ENCODE data around the gene CEP192. TPM values are rescaled to one million over a fixed set of nuclear protein-coding genes. Genes with fewer than 3 reads are reported as not detected.

Gene CEP192
- total RNA-seq, 4 donors from 2014 or later: 35.3 to 80.3 (median 66.6) TPM

DNA sequence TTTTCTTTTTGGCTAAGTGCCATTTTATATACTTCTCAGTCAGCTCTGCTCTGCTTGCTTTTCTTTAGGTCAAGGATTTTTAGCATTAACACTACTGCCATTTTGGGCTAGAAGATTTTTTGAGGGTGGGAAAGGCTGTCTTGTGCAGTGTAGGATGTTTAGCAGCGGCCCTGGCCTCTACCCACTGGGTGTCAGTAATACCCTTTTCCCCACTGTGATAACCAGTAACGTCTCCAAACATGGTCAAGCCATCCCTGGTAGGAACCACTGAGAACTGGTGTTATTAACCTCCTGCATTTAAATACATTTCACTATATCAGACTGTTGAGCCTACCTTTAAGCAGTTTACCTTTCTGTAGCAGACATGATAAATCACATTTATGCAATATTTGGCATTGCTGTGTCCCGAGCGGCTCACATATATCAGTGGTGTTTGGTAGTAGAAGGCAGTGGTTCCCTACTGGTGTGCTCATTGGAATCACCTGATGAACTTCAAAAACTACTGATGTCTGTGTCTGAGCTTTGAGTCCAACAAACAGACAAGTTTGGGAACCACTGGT, 70.5 kb downstream of the CEP192 start:
- Histone ChIP-seq H3K27ac (no peak overlapping the region), H3K4me1 (no peaks in the 10 kb centered on the region), H3K4me3 (no peak overlapping the region), H3K9me3 (no peaks in the 10 kb centered on the region), H3K36me3 (no peaks in the 10 kb centered on the region), H3K27me3 (no peaks in the 10 kb centered on the region)
- DNase-seq: no peak
- intact Hi-C loops (cut with DNase I; ENCODE audit: low total_unique reads): no loop called here
- TF ChIP-seq POLR2A (IDR thresholded peaks at IDR 0.05): no peak
- TF ChIP-seq, protein P1, sequence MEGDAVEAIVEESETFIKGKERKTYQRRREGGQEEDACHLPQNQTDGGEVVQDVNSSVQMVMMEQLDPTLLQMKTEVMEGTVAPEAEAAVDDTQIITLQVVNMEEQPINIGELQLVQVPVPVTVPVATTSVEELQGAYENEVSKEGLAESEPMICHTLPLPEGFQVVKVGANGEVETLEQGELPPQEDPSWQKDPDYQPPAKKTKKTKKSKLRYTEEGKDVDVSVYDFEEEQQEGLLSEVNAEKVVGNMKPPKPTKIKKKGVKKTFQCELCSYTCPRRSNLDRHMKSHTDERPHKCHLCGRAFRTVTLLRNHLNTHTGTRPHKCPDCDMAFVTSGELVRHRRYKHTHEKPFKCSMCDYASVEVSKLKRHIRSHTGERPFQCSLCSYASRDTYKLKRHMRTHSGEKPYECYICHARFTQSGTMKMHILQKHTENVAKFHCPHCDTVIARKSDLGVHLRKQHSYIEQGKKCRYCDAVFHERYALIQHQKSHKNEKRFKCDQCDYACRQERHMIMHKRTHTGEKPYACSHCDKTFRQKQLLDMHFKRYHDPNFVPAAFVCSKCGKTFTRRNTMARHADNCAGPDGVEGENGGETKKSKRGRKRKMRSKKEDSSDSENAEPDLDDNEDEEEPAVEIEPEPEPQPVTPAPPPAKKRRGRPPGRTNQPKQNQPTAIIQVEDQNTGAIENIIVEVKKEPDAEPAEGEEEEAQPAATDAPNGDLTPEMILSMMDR (IDR thresholded peaks at IDR 0.05): no peak

DNA sequence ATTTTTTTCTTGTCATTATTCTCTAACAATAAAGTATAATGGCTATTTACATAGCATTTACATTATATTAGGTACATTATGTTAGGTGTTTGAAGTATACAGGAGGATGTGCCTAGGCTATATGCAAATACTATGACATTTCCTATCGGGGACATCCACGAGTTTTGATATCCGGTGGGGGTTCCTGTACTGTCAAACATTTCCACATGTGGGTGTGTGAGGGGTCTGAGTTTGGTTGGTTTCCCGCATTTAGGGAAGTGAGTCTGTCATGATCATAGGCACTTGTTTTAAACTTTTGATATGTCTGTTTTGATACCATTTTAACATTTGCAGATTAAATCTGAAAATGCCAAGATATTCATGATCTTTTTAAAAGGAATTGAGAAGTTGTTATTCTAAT, 76.0 kb downstream of the CEP192 start:
- no peaks in the 10 kb centered on the region for H3K27me3 ChIP-seq
- H3K4me1 ChIP-seq: no peaks in the 10 kb centered on the region
- intact Hi-C loops (cut with DNase I; ENCODE audit: low total_unique reads): no loop called here
- TF ChIP-seq, protein P1 (IDR thresholded peaks at IDR 0.05): no peak
- TF ChIP-seq POLR2A (IDR thresholded peaks at IDR 0.05): no peak
- no peaks in the 10 kb centered on the region for H3K36me3 ChIP-seq
- no peak overlapping the region for H3K27ac ChIP-seq
- H3K9me3 ChIP-seq: no peaks in the 10 kb centered on the region
- no peak overlapping the region for H3K4me3 ChIP-seq
- DNase-seq: no peak

DNA sequence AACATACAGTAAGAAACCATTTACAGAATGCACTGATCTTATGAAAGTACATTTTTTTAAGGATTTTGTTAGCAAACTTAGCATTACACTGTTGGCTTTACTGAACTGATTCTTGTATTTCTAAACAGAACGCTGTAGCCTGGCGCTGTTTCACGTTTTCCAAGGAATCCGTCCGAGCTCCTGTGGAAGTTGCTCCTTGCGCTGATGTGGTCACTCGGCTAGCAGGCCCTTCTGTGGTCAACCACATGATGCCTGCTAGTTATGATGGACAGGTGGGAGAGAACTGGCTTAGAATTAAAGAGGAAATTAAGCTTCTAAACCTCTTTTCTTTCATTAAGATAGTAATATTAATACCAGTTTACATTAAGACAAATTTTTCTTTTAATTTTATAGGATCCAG, 76.8 kb downstream of the CEP192 start:
- Histone ChIP-seq H3K36me3 (no peaks in the 10 kb centered on the region), H3K4me3 (no peak overlapping the region), H3K27ac (no peak overlapping the region), H3K9me3 (no peaks in the 10 kb centered on the region), H3K4me1 (no peaks in the 10 kb centered on the region), H3K27me3 (no peaks in the 10 kb centered on the region)
- intact Hi-C loops (cut with DNase I; ENCODE audit: low total_unique reads): no loop called here
- DNase-seq: no peak
- TF ChIP-seq, protein P1 (IDR thresholded peaks at IDR 0.05): no peak
- TF ChIP-seq POLR2A (IDR thresholded peaks at IDR 0.05): no peak

DNA sequence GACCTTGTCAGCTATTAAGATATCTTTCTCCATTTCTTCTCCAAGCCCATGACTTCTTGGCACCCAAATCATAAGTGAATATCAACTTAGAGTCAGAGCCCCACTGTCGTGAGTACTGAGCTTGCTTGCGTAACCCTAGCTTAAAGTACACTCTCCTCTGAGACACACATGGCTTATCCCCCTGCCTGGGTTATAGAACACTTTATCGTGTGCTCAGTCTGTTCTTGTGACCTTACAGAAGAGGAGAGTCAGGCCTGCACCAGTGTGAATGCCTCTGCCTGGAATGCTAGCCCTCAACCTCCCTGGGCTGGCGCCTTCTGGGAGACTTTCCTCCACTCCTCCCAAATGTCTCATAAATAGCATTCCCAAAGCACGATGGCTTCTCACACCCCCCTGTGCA, 79.3 kb downstream of the CEP192 start:
- Histone ChIP-seq H3K4me3 (no peak overlapping the region), H3K9me3 (no peaks in the 10 kb centered on the region), H3K4me1 (no peaks in the 10 kb centered on the region), H3K27ac (no peak overlapping the region), H3K36me3 (no peaks in the 10 kb centered on the region), H3K27me3 (no peaks in the 10 kb centered on the region)
- intact Hi-C loops (cut with DNase I; ENCODE audit: low total_unique reads): no loop called here
- DNase-seq: no peak
- TF ChIP-seq, protein P1 (IDR thresholded peaks at IDR 0.05): no peak
- no peak for TF ChIP-seq POLR2A (IDR thresholded peaks at IDR 0.05)

DNA sequence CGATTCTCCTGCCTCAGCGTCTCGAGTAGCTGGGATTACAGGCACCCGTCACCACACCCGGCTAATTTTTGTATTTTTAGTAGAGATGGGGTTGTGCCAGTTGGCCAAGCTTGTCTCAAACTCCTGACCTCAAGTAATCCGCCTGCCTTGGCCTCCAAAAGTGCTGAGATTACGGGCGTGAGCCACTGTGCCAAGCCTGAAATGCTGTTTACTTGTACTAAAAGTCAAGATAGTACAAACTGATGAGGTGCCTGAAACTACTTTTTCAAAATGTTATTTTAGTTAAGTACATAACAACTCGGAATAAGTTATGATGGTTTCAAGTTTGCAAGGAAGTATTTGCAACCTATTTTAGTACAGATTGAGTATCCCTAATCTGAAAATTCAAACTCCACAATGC, 85.7 kb downstream of the CEP192 start:
- H3K9me3 ChIP-seq: no peaks in the 10 kb centered on the region
- DNase-seq: no peak
- H3K36me3 ChIP-seq: no peaks in the 10 kb centered on the region
- TF ChIP-seq POLR2A (IDR thresholded peaks at IDR 0.05): no peak
- TF ChIP-seq, protein P1 (IDR thresholded peaks at IDR 0.05): no peak
- H3K27me3 ChIP-seq: no peaks in the 10 kb centered on the region
- no peaks in the 10 kb centered on the region for H3K4me1 ChIP-seq
- intact Hi-C loops (cut with DNase I; ENCODE audit: low total_unique reads): no loop called here
- H3K27ac ChIP-seq: no peak overlapping the region
- H3K4me3 ChIP-seq: no peak overlapping the region

Data from uterus (tissue), 4 donors.